ENCODE data around the gene PGAM5. TPM values are rescaled to one million over a fixed set of nuclear protein-coding genes. Genes with fewer than 3 reads are reported as not detected.
A peak's percentile ranks its signal among the peaks of the same experiment; 100 is the strongest.

PGAM5 gene
- total and polyA plus RNA-seq, 2 of the 4 experiments (the other 2 are of a cell fraction): 25.2 to 37.8 TPM

- no peak overlapping the region for H2AK5ac ChIP-seq (ENCODE audit: low read depth, low read length)
- H3K18ac ChIP-seq (ENCODE audit: low read depth, low read length): no peak overlapping the region
- CTCF ChIA-PET: no interaction called here
- no peak overlapping the region for H2BK20ac ChIP-seq (ENCODE audit: low read depth, low read length)
- peaks cover 5% of the 10 kb centered on the region; the same call in 1 of the 2 replicates for H3K4me1 ChIP-seq (ENCODE audit: control insufficient read depth, insufficient read depth, low read length)
- no peak overlapping the region for H3K4me2 ChIP-seq (ENCODE audit: low read depth, low read length)
- ATAC-seq (ENCODE audit: low read depth): peak; percentile 64
- H3K4me3 ChIP-seq (ENCODE audit: insufficient read depth, low read depth, low read length): no peak overlapping the region
- peaks cover 72% of the 10 kb centered on the region for H3K36me3 ChIP-seq (ENCODE audit: control insufficient read depth, insufficient read depth, low read length)
- H3K9ac ChIP-seq (ENCODE audit: low read depth, low read length): no peak overlapping the region
- no peak overlapping the region for H3K23ac ChIP-seq (ENCODE audit: low read depth, low read length)
- intact Hi-C loops (cut with micrococcal nuclease) (no loop called here), dilution Hi-C loops (cut with HindIII; ENCODE audit: low sequenced_read_pairs, unreplicated experiment) (no loop called here), in situ Hi-C loops (cut with MboI; ENCODE audit: low sequenced_read_pairs) (no loop called here)
- H4K20me1 ChIP-seq (ENCODE audit: insufficient read depth, low read length): peaks cover 80% of the 10 kb centered on the region
- H3K4ac ChIP-seq (ENCODE audit: low read depth, low read length): no peak overlapping the region
- no peak overlapping the region for H3K56ac ChIP-seq (ENCODE audit: extremely low read depth, insufficient read depth, low read length)
- peak overlapping the region; percentile 37 for H2AK9ac ChIP-seq (replicated peaks; ENCODE audit: low read depth, low read length, poor library complexity)
- H3K79me1 ChIP-seq (ENCODE audit: low read depth in 1 of 2, low read length in 2 of 2): peaks cover 44 to 82% of the 10 kb centered on the region in 2 experiments
- H3K27ac ChIP-seq (ENCODE audit: insufficient read depth, low read length): no peak overlapping the region
- no peak overlapping the region for H2BK5ac ChIP-seq (ENCODE audit: low read depth, low read length, poor library complexity, severe bottlenecking)
- H3K9me3 ChIP-seq (ENCODE audit: control insufficient read depth, insufficient read depth, low read length): no peaks in the 10 kb centered on the region
- H3K27me3 ChIP-seq (ENCODE audit: control insufficient read depth, insufficient read depth, low read length): no peaks in the 10 kb centered on the region
- no peak overlapping the region for H2BK15ac ChIP-seq (ENCODE audit: low read depth, low read length)
- no peak overlapping the region for H2BK120ac ChIP-seq (ENCODE audit: low read depth, low read length)
- peaks cover 5% of the 10 kb centered on the region for H3K9me1 ChIP-seq (ENCODE audit: insufficient read depth, low read length)
- H2AFZ ChIP-seq (replicated peaks; ENCODE audit: low read length, poor library complexity): peak overlapping the region; percentile 43
- no CpG with 5 or more reads among the region's 3 CpGs for WGBS, 2 experiments (ENCODE audit: extremely low coverage in 2 of 2, insufficient read length in 1 of 2)
- H4K5ac ChIP-seq (ENCODE audit: low read depth, low read length): no peak overlapping the region
- DNase-seq: peak; percentile 35
- H4K8ac ChIP-seq (ENCODE audit: low read depth in 2 of 2, low read length in 2 of 2): no peak overlapping the region
- TF ChIP-seq CEBPB (IDR thresholded peaks at IDR 0.05; ENCODE audit: low read depth, low read length) (0 out of 2 replicates have a peak, but pooled peaks have one; percentile 36), BHLHE40 (IDR thresholded peaks at IDR 0.05; ENCODE audit: low read depth, low read length) (no peak), NFE2L2 (IDR thresholded peaks at IDR 0.05; ENCODE audit: low read depth, low read length) (no peak)
- no TSS peak for BruUV-seq (replicated peaks)
- POLR2A ChIA-PET (ENCODE audit: unreplicated experiment): no interaction called here
- H4K91ac ChIP-seq (ENCODE audit: insufficient read depth, low read depth, low read length): no peak overlapping the region
- H3K14ac ChIP-seq (replicated peaks; ENCODE audit: low read depth, low read length): no peak overlapping the region
These were observed 36.0 kb downstream of the PGAM5 start for GRCh38 chr12:132746613-132747012.
